H1 (cell line): ENCODE measurements around the gene ACYP1. TPM values are rescaled to one million over a fixed set of nuclear protein-coding genes. Genes with fewer than 3 reads are reported as not detected.

ENCODE experiments used
- CBX8 ChIP-seq: fragments of 300-800, 300-1000 bp; sonication (generic); IDR thresholded peaks from 2 replicates; pipeline ENCODE4 v1.7.1; 2016; ENCODE audit warnings: low read depth, low read length, borderline replicate concordance
- CHD7 ChIP-seq: fragments of 300-600 bp; sonication (generic); IDR thresholded peaks from 2 replicates; pipeline ENCODE4 v1.7.1; 2012; ENCODE audit warnings: low read length, moderate library complexity, mild to moderate bottlenecking, inconsistent platforms; ENCODE audit not compliant: insufficient replicate concordance
- MAFK ChIP-seq: IDR thresholded peaks from 2 replicates; pipeline ENCODE4 v1.6.1; 2012; ENCODE audit warnings: low read depth, mild to moderate bottlenecking, improper control_type of control experiment, low read length
- NANOG ChIP-seq: IDR thresholded peaks from 2 replicates; pipeline ENCODE4 v1.6.1; 2011; ENCODE audit warnings: low read length, low read depth, mild to moderate bottlenecking, inconsistent platforms; ENCODE audit not compliant: insufficient read depth, poor library complexity, severe bottlenecking
- NRF1 ChIP-seq: IDR thresholded peaks from 2 replicates; pipeline ENCODE4 v1.6.1; 2011; ENCODE audit warnings: mild to moderate bottlenecking, low read depth, low read length, improper control_type of control experiment
- RFX5 ChIP-seq: IDR thresholded peaks from 2 replicates; pipeline ENCODE4 v1.6.1; 2011; ENCODE audit warnings: low read depth, low read length, improper control_type of control experiment, borderline replicate concordance
- SP4 ChIP-seq: IDR thresholded peaks from 2 replicates; pipeline ENCODE4 v1.6.1; 2012; ENCODE audit warnings: low read length, inconsistent platforms
- TBP ChIP-seq: IDR thresholded peaks from 2 replicates; pipeline ENCODE4 v1.6.1; 2011; ENCODE audit warnings: low read depth, low read length, improper control_type of control experiment
- TCF12 ChIP-seq: IDR thresholded peaks from 2 replicates; pipeline ENCODE4 v1.6.1; 2011; ENCODE audit warnings: low read depth, mild to moderate bottlenecking, low read length
- TEAD4 ChIP-seq: IDR thresholded peaks from 2 replicates; pipeline ENCODE4 v1.6.1; 2012; ENCODE audit warnings: low read depth, low read length, inconsistent platforms, mixed read lengths
- polyA plus RNA-seq, 7 experiments: library from polyadenylated mRNA; depleted of rRNA in 3 of 7; stranded (reverse) in 5 of 7; unstranded in 2 of 7; fragments of >200 nt in 5 of 7; fragments of 200-250 nt in 2 of 7; gene quantifications; 1 replicate in 5 of 7; 2 replicates in 1 of 7; 4 replicates in 1 of 7; pipeline versions ENCODE4 v1.2.1 to v1.2.3, GENCODE V29; 2011 to 2013; ENCODE audit warnings: missing spikeins in 2 of 7, mixed read lengths in 2 of 7
- total RNA-seq: library from RNA; stranded (reverse); fragmentation: NEBNext Ultra II Directional; extraction: Animal tissue kit (Norgen Biotek cat#: 25700); gene quantifications from 2 replicates; pipeline ENCODE4 v1.2.1, GENCODE V29; 2021
- TF ChIP-seq, protein P1 (sequence below): IDR thresholded peaks from 2 replicates; pipeline ENCODE4 v1.6.1; 2012; ENCODE audit warnings: low read length, inconsistent platforms

The ACYP1 gene
- total and polyA plus RNA-seq, 2 of the 8 experiments (the other 6 are each of a cell fraction or from before 2014, with no cell fraction given), result 22.3 to 24.8 TPM

DNA sequence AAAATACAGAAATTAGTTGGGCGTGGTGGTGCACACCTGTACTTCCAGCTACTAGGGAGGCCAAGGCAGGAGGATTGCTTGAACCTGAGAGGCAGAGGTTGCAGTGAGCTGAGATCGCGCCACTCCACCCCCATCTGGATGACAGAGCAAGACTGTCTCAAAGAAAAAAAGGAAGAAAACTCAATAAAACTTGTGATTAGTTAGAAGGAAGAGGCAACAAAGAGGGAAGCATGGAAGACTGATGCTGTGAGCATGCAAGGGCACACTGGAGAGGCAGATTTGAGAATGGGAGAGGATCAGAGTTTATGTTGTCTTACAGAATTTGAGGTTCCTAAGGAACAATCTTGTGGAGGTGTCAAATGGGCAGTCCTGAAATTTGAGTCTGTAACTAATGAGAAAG is 2.9 kb upstream of the ACYP1 start (continued):
- TF ChIP-seq CHD7, result no peak
- TF ChIP-seq TEAD4, result no peak
- TF ChIP-seq TCF12, result no peak
- TF ChIP-seq CBX8, result no peak
- TF ChIP-seq NANOG, result no peak
- TF ChIP-seq, protein P1, sequence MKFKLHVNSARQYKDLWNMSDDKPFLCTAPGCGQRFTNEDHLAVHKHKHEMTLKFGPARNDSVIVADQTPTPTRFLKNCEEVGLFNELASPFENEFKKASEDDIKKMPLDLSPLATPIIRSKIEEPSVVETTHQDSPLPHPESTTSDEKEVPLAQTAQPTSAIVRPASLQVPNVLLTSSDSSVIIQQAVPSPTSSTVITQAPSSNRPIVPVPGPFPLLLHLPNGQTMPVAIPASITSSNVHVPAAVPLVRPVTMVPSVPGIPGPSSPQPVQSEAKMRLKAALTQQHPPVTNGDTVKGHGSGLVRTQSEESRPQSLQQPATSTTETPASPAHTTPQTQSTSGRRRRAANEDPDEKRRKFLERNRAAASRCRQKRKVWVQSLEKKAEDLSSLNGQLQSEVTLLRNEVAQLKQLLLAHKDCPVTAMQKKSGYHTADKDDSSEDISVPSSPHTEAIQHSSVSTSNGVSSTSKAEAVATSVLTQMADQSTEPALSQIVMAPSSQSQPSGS, result no peak
- TF ChIP-seq RFX5, result no peak
- no peak for TF ChIP-seq TBP
- no peak for TF ChIP-seq MAFK
- TF ChIP-seq SP4, result no peak
- no peak for TF ChIP-seq NRF1
